ENCODE measurements around the gene C19orf67. TPM values are rescaled to one million over a fixed set of nuclear protein-coding genes. Genes with fewer than 3 reads are reported as not detected.

C19orf67 gene
- polyA plus RNA-seq, 3 donors from 2014 or later: not detected

- no peak overlapping the region for H3K4me3 Mint-ChIP-seq
- H3K9me3 Mint-ChIP-seq: no peaks in the 10 kb centered on the region
- H3K36me3 Mint-ChIP-seq: no peaks in the 10 kb centered on the region
These were observed 19.4 kb downstream of the C19orf67 start for GRCh38 chr19:14066134-14066533.

GRCh38 chr19:14063105-14063504, 22.5 kb downstream of the C19orf67 start:
- Mint-ChIP-seq H3K4me3 (no peak overlapping the region), H3K27me3 (ENCODE audit: low read depth in 3 of 3) (peaks cover 9 to 23% (median 12%) of the 10 kb centered on the region in 3 donors), H3K27ac (no peak overlapping the region), H3K36me3 (no peaks in the 10 kb centered on the region), H3K9me3 (no peaks in the 10 kb centered on the region), H3K4me1 (peaks cover 8 to 9% of the 10 kb centered on the region in 2 donors)
- DNase-seq: no peak

More at GRCh38 chr19:14066134-14066533, 19.4 kb downstream of the C19orf67 start:
- no peak for DNase-seq
- H3K4me1 Mint-ChIP-seq: no peaks in the 10 kb centered on the region
- no peak overlapping the region for H3K27ac Mint-ChIP-seq
- peaks cover 5 to 10% (median 9%) of the 10 kb centered on the region in 3 donors for H3K27me3 Mint-ChIP-seq (ENCODE audit: low read depth in 3 of 3)

DNA sequence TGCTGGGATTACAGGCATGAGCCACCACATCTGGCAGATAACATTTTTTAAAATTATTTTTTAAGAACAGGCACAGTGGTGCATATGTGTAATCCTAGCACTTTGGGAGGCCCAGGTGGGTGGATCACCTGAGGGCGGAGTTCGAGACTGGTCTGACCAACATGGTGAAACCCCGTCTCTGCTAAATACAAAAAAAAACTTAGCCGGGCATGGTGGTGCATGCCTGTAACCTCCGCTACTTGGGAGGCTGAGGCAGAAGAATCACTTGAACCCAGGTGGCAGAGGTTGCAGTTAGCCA, 23.1 kb downstream of the C19orf67 start:
- no peak for DNase-seq
- Mint-ChIP-seq H3K4me1 (peaks cover 10 to 12% of the 10 kb centered on the region in 2 donors), H3K27me3 (ENCODE audit: low read depth in 3 of 3) (peaks cover 8 to 26% (median 9%) of the 10 kb centered on the region in 3 donors), H3K36me3 (no peaks in the 10 kb centered on the region), H3K4me3 (no peak overlapping the region), H3K27ac (no peak overlapping the region), H3K9me3 (no peaks in the 10 kb centered on the region)

DNA sequence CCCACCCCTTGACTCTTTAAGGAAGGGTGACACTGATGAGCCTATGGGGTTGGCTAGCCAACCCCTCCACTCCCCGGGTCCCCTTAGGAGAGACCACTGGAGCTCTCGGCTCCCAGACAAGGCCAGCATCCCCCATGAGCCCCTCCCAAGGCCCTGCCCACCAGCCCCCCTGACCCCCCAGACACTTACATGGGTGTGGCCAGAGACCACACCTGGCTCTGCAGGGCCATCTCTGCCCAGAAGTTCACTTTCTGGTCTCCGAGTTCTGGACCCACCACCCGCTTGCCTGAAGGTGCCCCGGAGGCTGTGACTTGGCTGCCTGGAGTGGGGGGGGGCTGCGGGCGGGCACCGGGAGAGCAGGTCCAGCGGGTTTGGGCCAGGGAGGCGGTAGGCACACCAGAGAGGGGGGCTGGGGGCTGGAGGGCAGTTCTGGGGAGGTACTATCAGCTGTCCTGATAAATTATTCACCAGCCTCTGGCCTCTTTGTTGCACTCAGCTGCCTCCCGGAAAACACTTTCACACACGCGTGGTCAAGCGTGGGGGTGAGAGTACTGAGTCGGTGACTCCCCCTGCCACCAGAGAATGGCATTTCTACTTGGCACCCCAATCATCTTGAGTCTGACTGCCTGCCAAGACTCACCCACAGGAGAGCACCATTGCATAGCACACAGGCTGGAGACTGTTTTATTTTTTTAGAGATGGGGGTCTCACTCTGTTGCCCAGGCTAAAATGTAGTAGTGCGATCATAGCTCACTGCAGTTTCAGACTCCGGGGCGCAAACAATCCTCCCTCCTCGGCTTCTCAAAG, 23.6 kb downstream of the C19orf67 start, which contains the start of gene PALM3:
Gene PALM3 (minus strand): TSS at position 326 of the 807 bp plus-strand sequence. CDS start 96 bp downstream, at position 230.
- Mint-ChIP-seq H3K9me3 (no peaks in the 10 kb centered on the region), H3K4me1 (peaks cover 10 to 14% of the 10 kb centered on the region in 2 donors), H3K27me3 (ENCODE audit: low read depth in 3 of 3) (peaks cover 8 to 26% (median 9%) of the 10 kb centered on the region in 3 donors), H3K27ac (no peak within 1 kb of the TSS), H3K4me3 (no peak within 1 kb of the TSS), H3K36me3 (no peaks in the 10 kb centered on the region)
- DNase-seq: no peak

GRCh38 chr19:14061081-14061749, 24.4 kb downstream of the C19orf67 start:
- Mint-ChIP-seq H3K27me3 (ENCODE audit: low read depth in 3 of 3) (peaks cover 8 to 21% (median 9%) of the 10 kb centered on the region in 3 donors), H3K9me3 (no peaks in the 10 kb centered on the region), H3K4me3 (no peak overlapping the region), H3K36me3 (no peaks in the 10 kb centered on the region), H3K4me1 (peaks cover 10 to 16% of the 10 kb centered on the region in 2 donors), H3K27ac (no peak overlapping the region)
- no peak for DNase-seq

DNA sequence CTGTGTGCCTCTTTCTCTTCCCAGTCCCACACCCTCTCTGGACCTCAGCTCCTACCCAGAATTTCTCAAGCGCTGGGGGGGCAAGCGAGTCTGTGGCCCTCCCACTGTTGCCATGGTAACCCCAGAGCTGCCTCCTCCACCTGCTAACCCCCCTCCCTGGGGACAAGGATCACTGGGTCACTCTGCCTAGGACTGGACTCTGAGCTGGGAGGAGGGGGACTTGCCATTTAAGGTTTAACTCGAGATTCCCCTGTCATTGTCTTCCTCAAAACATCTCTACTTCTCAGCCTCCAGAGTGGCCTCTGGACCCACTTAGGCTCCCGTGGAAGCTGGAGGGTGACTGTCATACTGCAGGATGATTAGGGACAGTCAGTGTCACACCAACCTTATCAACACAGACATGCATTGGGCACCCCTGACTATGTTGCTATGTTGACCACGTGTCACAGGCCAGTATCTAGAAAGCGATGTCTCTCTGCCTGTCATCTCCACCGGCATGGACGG, 25.9 kb downstream of the C19orf67 start:
- H3K9me3 Mint-ChIP-seq: no peaks in the 10 kb centered on the region
- no peak overlapping the region for H3K27ac Mint-ChIP-seq
- H3K4me3 Mint-ChIP-seq: no peak overlapping the region
- H3K36me3 Mint-ChIP-seq: no peaks in the 10 kb centered on the region
- peaks cover 7 to 21% (median 12%) of the 10 kb centered on the region in 3 donors for H3K27me3 Mint-ChIP-seq (ENCODE audit: low read depth in 3 of 3)
- H3K4me1 Mint-ChIP-seq: peaks cover 10 to 16% of the 10 kb centered on the region in 2 donors
- DNase-seq: no peak

GRCh38 chr19:14059093-14059480, 26.5 kb downstream of the C19orf67 start:
- Mint-ChIP-seq H3K27ac (no peak overlapping the region), H3K4me1 (peaks cover 10 to 16% of the 10 kb centered on the region in 2 donors), H3K9me3 (no peaks in the 10 kb centered on the region), H3K27me3 (ENCODE audit: low read depth in 3 of 3) (peaks cover 7 to 19% (median 14%) of the 10 kb centered on the region in 3 donors), H3K4me3 (peak overlapping the region in 3 of 5 donors; percentile 21 to 50 (median 44)), H3K36me3 (peaks cover 0 to 2% (median 1%) of the 10 kb centered on the region in 3 donors)
- DNase-seq: peak in 2 of 3 donors; percentile 33 to 40

- H3K9me3 Mint-ChIP-seq: no peaks in the 10 kb centered on the region
- peaks cover 6 to 21% (median 15%) of the 10 kb centered on the region in 3 donors for H3K27me3 Mint-ChIP-seq (ENCODE audit: low read depth in 3 of 3)
- H3K36me3 Mint-ChIP-seq: peaks cover 0 to 5% (median 5%) of the 10 kb centered on the region in 3 donors
- peaks cover 10 to 16% of the 10 kb centered on the region in 2 donors for H3K4me1 Mint-ChIP-seq
- peak overlapping the region in 1 of 6 donors; percentile 72 for H3K27ac Mint-ChIP-seq
- H3K4me3 Mint-ChIP-seq: peak overlapping the region in 4 of 5 donors; percentile 12 to 63 (median 47)
- no peak for DNase-seq
These were observed 27.1 kb downstream of the C19orf67 start for GRCh38 chr19:14058182-14059092.

- H3K36me3 Mint-ChIP-seq: peaks cover 10 to 14% (median 10%) of the 10 kb centered on the region in 3 donors
- H3K27me3 Mint-ChIP-seq (ENCODE audit: low read depth in 3 of 3): peaks cover 6 to 21% (median 15%) of the 10 kb centered on the region in 3 donors
- peaks cover 10 to 16% of the 10 kb centered on the region in 2 donors for H3K4me1 Mint-ChIP-seq
- peak overlapping the region in 4 of 5 donors; percentile 16 to 38 (median 34) for H3K4me3 Mint-ChIP-seq
- DNase-seq: no peak
- peak overlapping the region in 1 of 6 donors; percentile 21 for H3K27ac Mint-ChIP-seq
- H3K9me3 Mint-ChIP-seq: no peaks in the 10 kb centered on the region
These were observed 28.7 kb downstream of the C19orf67 start for GRCh38 chr19:14056741-14057356.

DNA sequence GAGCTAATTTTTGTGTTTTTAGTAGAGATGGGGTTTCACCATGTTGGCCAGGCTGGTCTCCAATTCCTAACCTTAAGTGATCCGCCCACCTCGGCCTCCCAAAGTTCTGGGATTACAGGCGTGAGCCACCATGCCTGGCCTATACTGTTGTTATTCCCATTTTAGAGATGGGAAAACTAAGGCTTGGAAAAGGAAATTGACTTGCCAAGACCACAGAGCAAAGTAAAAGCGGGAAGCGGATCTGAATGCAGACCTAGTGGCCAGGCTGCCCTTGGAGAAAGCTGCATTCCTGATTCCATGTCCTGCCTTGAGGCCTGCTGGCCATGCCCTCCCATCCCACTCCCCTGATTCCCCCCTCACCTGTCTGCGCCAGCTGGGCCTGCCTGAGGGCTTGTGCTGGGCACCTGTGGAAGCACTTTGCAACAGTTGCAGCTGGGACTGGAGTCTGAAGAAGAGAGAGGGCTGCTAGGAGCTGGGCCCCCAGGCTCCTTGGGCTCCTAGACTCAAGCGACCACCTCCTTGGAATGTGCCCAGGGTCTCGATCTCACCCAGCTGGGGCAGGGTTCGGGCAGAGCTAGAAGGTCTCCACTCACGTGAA, 29.4 kb downstream of the C19orf67 start:
- no peak for DNase-seq
- peaks cover 6 to 21% (median 15%) of the 10 kb centered on the region in 3 donors for H3K27me3 Mint-ChIP-seq (ENCODE audit: low read depth in 3 of 3)
- no peak overlapping the region for H3K27ac Mint-ChIP-seq
- no peaks in the 10 kb centered on the region for H3K9me3 Mint-ChIP-seq
- H3K4me1 Mint-ChIP-seq: peaks cover 10 to 16% of the 10 kb centered on the region in 2 donors
- H3K36me3 Mint-ChIP-seq: peaks cover 13 to 14% (median 13%) of the 10 kb centered on the region in 3 donors
- H3K4me3 Mint-ChIP-seq: no peak overlapping the region

DNA sequence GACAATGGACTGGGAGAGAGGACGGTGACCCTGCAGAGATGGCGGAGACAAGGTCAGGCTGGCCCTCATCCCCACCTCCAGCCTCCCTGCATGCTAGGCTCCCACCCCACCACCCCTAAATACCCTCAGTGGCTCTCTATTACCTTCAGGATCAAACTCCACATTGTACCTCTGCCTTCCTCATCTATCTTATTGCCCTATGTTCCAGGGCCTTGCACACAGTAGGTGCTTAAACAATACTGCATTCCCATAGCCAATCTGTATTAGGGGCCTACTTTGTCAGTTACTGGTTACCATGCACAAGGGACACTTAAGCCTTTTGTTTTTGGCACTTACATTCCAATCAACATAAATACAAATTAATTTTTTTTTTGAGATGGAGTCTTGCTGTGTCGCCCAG, 30.2 kb downstream of the C19orf67 start:
- no peak for DNase-seq
- H3K27me3 Mint-ChIP-seq (ENCODE audit: low read depth in 3 of 3): peaks cover 6 to 21% (median 15%) of the 10 kb centered on the region in 3 donors
- H3K36me3 Mint-ChIP-seq: peaks cover 15 to 16% (median 16%) of the 10 kb centered on the region in 3 donors
- H3K4me3 Mint-ChIP-seq: no peak overlapping the region
- peaks cover 10 to 16% of the 10 kb centered on the region in 2 donors for H3K4me1 Mint-ChIP-seq
- peak overlapping the region in 2 of 6 donors; percentile 62 to 75 for H3K27ac Mint-ChIP-seq
- H3K9me3 Mint-ChIP-seq: no peaks in the 10 kb centered on the region

DNA sequence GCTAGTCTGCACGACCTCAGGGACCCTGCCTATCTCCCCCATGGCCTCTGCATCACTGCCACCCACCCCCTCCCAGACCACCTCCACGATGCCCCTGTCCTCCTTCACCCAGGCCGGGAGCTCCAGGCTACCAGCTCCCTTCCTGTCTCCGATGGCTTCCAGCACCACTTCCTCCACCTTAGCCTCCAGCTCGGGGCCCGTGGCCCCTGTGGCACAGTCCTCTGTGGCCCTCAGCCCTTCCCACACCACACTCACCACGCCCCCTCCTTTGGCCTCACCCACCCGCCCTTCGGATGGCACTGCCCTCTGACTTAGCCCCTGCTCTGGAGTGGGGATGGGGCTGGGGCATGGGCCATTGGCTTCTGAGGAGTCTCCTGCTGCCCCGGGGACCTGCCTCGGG, 30.9 kb downstream of the C19orf67 start:
- Mint-ChIP-seq H3K36me3 (peaks cover 17 to 22% (median 19%) of the 10 kb centered on the region in 3 donors), H3K27me3 (ENCODE audit: low read depth in 3 of 3) (peaks cover 6 to 21% (median 12%) of the 10 kb centered on the region in 3 donors), H3K4me1 (peaks cover 10 to 16% of the 10 kb centered on the region in 2 donors), H3K4me3 (no peak overlapping the region), H3K9me3 (no peaks in the 10 kb centered on the region), H3K27ac (no peak overlapping the region)
- no peak for DNase-seq

Measured in immature natural killer cell (primary cell).